Measurements from ENCODE around the gene MCM5.
"Not testable (repeated sequence)": the region's sequence is repeated elsewhere in the genome, so short reads cannot be mapped to it uniquely, and the experiment has no call there.

MCM5 gene

GRCh38 chr22:35399678-35400500 is at the start of gene MCM5:
Gene MCM5, plus strand, starts transcription at chr22:35400140. Its CDS starts 299 bp downstream, at chr22:35400439.
- peak; percentile 63 to 96 (median 93) for DNase-seq

GRCh38 chr22:35350539-35351503 is 49.1 kb upstream of the MCM5 start:
- DNase-seq = peak; percentile 16 to 89 (median 78)

- DNase-seq = peak in 10 of 14 donors; percentile 20 to 78 (median 58)
Measured at GRCh38 chr22:35352214-35353111, 47.5 kb upstream of the MCM5 start.

- DNase-seq = peak in 6 of 14 donors; percentile 15 to 26 (median 22)
Measured at GRCh38 chr22:35353318-35353717, 46.6 kb upstream of the MCM5 start.

- DNase-seq = no peak
Measured at GRCh38 chr22:35354068-35354467, 45.9 kb upstream of the MCM5 start.

GRCh38 chr22:35357883-35358621 is 41.9 kb upstream of the MCM5 start:
- DNase-seq = no peak

- no peak for DNase-seq
Measured at GRCh38 chr22:35359380-35360065, 40.4 kb upstream of the MCM5 start.

GRCh38 chr22:35361001-35361558 is 38.9 kb upstream of the MCM5 start:
- no peak for DNase-seq

GRCh38 chr22:35363566-35364086 is 36.3 kb upstream of the MCM5 start:
- no peak for DNase-seq

- not testable (repeated sequence) for DNase-seq
Measured at GRCh38 chr22:35364230-35364629, 35.7 kb upstream of the MCM5 start.

- DNase-seq = peak in 1 of 14 donors; percentile 7
Measured at GRCh38 chr22:35367331-35367886, 32.5 kb upstream of the MCM5 start.

- DNase-seq = no peak
Measured at GRCh38 chr22:35368386-35368785, 31.6 kb upstream of the MCM5 start.

GRCh38 chr22:35369996-35370395 is 29.9 kb upstream of the MCM5 start:
- DNase-seq = no peak

GRCh38 chr22:35373781-35374180 is 26.2 kb upstream of the MCM5 start:
- no peak for DNase-seq

GRCh38 chr22:35375031-35375430 is 24.9 kb upstream of the MCM5 start:
- no peak for DNase-seq

- DNase-seq = no peak
Measured at GRCh38 chr22:35375526-35375925, 24.4 kb upstream of the MCM5 start.

GRCh38 chr22:35376728-35377472 is 23.0 kb upstream of the MCM5 start:
- peak in 13 of 14 donors; percentile 12 to 93 (median 80) for DNase-seq

GRCh38 chr22:35377735-35378134 is 22.2 kb upstream of the MCM5 start:
- DNase-seq = peak in 1 of 14 donors; percentile 19

- DNase-seq = no peak
Measured at GRCh38 chr22:35378621-35379020, 21.3 kb upstream of the MCM5 start.
